Measurements from ENCODE around the gene EIF2B2.
"Not testable (repeated sequence)": the region's sequence is repeated elsewhere in the genome, so short reads cannot be mapped to it uniquely, and the experiment has no call there.

Gene EIF2B2

DNA sequence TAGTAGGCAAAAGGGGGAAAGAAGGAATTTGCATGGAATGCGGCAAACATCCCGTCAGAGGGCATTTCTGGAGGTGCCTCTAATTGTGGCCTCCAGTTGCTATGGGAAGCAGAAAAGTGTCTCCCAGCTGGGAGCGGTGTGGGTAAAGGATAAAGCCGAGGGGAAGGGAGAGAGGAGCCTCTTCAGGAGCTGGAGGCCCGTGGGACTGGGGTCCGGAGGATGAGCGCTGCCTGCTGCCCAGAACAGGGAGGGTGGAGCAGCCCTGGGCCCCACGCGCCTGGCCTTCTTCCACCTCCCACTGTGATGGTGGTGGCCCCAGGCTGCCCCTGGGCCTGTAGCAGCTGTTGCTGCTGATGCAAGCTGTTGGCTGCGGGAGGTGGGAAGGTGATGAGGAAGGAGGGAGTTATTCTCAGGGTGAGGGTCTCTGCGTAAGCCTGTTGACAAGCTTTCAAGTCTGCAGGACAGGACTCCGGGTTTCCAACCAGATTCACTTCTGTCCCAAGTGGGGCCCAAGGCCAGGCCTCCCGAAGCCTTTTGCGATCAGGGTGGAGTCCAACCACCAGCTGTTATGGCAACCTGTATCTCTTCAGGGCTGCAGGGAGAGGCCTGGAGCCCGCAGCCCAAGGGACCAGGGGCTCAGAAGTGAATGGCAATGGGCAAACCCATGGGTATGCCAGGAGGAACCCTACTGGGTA is 28.2 kb upstream of the EIF2B2 start:
- no peak for DNase-seq

DNA sequence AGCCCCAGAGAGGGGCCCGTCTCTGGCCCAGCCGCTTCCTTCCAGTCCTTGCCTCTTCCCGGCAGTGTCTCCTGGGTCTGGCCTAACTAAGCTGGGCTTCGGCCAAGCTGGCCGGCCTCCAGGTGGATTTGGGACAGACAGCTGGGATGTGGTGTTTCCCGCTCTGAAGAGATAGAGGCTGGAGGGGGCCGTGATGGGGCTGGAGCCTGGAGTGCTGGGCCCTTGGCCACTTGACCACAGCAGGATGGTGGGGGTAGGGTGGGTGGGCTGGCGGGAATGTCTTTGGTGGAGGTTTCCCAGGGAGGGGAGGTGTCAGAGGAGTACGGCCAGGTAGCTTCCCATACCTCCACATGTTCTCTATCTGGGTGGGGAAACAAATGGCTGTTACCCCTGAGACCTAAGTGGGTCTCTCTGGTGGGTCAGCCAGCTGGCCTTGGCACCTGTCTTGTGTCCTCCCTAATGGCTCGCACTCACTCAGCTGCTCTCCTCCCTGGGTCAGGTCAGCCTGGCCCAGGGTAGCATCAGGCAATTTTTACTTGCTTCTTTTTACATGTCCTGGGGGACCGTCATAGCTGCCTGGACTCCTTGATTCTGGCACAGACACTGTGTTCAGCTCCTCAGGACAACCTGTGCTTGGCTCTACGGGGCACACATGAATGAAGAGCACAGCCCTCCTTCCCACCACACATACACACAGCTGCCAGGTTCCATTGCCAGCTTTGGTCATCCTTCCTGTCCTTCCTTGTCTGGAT is 27.5 kb upstream of the EIF2B2 start:
- DNase-seq = no peak

DNA sequence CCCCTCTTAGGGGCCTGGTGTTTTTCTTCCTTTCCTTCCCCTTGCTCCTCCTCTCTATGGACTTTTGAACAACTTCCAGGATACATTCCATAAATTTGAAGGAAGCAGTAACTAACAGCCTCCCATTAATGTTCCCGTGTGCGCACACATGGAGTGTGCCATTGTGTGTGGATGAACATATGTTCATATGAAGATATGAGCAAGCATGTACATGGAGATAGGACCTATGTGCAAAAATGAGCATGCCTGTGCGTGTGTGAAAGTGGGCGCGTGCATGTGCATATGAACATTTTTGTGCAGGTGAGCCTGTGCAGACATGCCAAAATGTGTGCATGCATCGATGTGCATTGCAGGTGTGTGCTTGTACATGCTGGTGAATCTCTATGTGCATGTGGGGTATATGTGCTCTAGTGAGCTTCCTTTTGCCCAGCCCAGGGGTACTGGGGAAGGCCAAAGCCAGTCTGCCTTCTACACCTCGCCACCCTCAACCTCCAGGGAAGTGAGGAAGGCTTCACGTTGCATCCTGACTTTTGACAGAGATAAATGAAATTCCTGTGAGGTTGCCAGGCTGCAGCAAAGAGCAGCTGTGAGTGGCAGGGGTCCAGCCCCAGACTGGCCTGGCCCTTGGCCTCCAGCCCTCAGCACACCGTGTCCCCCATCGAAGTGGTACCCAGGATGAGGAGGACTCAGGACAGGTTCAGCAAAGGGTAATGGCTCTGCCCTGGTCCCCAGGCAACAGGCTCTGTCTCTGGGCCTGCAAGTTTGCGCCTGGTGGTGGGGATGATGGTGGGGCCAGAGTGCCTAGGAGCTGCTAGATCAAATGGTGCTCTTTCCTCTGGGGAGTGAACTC is 26.2 kb upstream of the EIF2B2 start:
- no peak for DNase-seq

DNA sequence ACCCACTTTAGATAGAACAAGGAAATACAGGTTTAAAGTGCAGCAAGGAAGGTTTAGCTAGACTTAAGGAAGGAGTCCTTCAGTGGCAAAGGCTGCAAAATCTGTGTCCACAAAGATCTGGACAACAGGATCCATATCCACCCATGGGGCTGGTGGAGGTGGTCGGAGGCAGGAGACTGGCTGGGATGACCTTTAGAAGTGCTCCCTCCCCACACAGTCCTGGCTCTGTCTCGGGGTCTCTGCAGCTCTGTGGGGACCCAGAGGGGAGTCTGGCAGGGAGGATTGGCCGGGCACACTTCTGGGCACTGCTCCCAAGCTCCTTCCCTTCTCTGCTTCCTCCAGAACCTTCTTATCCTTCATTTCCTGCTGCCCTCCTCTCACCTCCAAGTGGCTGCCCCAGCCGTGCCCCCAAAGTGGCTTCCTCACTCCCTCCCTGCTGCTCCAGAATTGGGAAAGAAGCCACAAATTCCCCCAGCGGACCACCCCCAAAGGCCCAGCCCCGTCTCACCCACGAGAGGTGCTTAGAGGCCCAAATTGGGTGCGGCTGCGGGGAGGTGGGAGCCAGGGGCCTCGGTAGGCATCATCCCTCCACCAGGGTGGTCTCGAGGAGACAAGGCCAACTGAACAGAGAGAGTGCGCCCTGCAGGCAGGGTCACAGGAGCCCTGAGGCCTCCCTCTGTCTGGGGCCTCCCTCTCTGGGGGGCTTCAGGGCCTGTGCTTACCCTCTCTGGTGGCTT is 25.4 kb upstream of the EIF2B2 start:
- no peak for DNase-seq

DNA sequence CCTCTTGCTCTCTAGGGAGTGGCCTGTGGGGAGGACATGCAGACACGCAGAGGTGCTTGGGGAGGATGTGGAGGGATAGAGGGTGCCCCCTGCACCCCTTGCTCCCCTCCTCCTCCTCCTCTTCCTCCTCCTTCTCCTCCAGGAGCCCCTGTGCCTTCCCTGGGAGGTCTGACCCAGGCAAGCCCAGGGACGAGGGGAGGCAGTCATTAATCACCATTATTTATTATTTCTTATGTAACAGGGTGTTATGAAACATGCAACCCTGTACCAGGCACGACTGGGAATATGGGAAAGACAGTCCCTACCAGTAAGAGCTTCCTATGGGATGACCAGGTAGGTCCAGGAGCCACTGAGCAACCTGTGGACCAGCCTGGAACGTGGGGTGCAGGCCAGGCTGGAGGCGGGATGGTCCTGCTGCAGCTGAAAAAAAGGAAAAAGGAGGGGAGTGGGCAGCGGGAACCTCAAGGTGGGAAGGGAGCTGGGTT is 24.8 kb upstream of the EIF2B2 start:
- DNase-seq = no peak

DNA sequence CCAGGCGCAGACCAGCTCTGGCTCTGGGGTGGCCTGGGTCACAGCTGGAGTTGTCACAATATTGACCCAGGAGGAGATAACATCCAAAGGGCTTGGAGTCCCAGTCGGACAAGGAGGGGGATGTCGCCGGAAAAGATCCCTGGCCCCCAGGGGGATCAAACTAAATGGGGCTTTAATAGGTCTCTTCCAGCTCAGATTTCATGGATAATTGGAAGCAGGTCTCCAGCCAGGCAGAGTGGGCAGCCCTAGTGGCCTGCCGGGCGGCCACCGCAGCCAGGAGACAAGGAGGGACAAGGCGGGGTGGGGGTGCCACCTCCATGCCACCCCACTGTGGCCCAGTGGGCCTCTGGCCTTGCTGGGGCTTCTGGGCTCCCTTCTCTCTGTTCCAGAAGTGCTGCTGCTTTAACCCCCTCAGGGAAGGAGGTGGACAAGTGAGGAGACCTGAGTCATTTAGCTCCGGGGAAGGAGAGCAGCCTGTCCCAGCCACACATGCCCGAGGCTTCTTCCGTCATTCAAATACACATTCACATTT is 24.2 kb upstream of the EIF2B2 start:
- DNase-seq = no peak

DNA sequence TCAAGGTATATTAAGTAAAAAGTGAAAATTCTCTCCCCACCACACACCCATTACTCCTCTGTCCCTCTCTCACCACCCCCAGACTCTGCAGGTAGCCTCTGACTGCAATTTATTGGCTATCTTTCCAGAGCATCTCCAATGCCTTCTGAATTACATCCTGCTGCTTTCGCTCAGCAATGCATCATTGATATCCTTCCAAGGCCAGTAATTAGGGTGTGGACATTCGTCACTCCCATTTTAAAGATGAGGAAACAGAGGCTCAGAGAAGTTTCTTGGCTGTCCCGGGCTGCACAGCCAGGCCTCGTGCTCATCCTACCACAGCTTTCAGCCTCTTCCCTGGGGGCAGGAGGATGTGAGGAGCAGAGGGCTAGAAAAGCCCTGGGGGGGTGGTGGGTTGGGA is 23.7 kb upstream of the EIF2B2 start:
- DNase-seq = no peak

DNA sequence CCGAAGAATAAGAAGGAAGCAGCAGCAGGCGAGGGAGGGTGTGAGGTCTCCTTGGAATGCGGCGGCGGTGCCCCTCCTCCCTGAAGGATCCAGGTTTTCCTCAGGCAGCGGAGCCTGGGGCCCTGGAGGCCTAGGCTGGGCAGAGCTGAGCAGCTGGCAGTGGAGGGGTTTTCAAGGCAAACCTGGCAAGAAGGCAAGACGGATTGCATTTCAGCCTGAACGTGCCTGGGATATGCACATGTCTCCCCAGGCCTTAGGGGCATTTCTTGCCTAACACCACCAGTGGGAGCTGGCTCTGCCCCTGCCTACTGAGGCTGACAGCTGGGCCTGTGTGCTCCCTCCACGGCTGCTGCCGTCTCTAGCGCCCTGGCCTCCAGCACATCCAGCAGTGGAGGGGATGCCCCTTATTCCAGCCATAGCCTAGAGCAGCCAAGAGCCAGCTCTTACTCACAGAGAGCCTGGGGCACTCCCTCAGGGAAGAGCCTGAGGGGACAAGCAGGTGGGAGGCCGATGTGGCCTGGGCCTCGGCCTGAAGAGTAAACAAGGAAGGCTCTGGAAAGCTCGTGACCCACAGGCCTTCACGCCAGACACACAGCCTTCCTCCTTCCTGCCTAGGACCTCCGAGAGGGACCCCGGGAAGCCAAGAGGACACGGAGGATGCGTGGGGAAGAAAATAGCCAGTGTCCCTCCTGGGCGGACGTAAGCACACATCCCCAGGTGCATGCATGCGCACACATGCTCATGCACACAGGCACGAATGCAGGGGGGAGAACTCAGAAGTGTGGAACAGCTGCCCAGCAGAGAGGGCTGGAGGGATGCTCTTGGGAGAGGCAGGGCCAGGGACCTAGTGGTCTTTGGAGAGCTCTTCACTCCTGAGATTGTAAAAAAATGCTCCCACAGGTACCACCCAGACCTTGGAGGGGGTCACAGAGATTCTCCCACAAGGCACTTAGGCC is 23.0 kb upstream of the EIF2B2 start:
- DNase-seq = no peak

DNA sequence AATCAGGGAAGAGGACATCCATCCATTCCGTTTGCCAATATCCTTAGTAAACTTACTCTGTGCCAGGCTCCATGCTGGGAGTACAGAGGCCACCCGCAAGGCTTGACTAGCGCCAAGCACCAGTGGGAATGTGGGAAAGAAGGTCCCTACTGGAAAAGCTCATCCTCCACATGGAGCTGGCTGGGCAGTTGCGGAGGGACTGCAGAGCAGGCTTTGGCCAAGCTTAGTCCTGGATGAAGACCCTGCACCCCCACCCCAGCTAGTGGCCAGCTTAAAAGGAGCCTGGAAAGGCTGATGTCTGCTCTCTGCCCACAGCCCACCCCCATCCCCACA is 22.4 kb upstream of the EIF2B2 start:
- no peak for DNase-seq

DNA sequence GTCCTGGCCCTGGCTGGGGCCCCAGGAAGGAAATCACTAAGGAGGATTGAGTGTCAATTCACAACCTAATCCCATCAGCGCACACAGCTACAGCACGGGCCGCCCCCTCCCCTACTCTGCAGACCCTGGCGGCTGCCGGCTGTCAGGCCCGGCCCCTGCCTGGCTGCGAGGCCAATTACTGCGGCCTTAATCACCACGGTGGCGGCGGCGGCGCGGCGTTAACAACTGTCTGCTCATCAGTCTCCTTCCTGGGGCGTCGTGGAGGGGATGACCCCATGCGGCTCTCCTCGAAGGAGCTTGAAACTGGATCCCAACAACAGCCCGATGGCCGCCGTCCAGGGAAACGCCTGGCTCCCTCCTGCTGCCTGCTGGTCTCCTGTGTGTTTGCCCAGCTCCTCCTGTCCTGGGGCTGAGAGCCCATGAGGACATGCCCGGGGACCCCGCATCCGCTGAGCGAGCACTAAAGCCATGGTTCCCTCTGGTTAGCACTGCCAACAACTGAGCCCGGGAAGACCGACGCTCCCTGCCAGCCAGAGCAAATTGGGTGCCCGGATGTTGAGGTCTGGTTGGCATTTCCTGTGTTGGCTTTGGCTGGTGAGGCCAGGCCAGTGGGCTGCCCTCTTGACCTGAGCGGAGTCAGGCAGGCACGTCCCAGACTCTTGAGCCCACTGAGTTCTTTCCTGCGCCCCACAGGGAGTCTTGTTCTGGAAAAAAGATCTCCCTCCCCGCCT is 21.8 kb upstream of the EIF2B2 start:
- DNase-seq = no peak

DNA sequence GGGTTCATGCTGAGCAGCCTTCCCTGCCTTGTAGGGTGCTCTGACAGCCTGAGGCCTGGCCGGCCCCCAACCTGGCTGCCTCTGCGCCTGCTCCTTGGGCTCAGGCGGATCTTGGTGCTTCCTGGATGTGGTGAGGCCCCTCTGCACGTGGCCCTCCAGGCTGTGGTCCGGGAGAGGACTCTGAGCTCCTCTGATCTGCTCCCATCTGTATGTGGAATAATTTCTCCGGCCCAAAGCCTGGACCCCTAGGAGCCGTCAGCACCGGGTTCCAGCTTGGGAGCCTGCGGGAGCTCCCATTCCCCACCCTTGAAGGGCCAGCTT is 21.3 kb upstream of the EIF2B2 start:
- no peak for DNase-seq

DNA sequence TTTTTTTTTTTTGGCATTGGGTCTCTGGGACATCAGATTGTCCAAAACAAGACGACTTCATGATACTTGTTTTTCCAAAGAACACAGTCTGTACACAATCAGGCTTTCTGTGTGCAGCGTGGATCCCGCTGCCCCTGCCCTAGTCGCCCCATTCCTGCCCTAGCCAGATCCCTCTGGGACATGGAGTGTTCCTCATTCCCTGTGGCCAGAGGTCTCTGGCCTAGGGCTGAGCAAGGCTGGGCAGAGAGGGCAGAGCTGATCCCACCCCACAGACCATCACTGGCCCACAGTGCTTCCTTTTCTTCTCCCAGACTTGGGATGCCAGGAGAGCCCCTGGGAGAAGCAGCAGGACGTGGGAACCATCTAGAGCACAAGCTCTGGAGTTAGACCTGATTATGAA is 20.9 kb upstream of the EIF2B2 start:
- DNase-seq = no peak

DNA sequence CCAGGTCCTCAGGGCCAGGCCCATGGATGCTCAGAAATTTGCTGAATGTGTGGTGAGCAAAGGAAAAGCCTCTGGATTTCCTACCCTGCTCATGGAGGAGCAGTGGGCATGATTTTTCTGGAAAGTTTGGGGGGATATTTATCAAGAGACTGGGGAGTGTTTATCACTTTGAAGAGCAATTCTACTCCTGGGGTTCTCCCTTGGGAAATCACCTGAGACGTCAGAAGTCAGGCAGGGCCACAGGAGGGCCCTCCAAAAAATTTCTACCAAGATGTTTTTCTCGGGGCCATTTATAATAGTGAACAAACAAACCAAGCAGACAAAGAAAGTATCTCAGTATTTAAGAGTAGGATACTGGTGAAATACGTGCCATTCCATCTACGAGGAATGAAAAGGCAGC is 20.1 kb upstream of the EIF2B2 start:
- DNase-seq = no peak

DNA sequence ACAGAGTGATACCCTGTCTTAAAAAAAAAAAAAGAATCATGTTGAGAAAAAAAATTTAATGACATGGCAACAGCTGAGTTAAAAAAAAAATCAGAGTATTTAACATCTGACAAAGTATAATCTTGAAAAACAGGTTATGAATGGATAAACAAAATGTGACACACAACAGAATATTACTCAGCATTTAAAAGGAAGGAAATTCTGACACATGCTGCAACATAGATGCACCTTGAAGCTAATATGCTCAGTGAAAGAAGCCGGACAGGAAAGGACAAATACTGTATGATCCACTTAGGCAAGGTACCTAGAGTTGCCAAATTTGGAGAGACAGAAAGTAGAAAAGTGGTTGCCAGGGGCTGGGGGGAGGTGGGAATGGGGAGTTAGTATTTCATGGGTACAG is 19.4 kb upstream of the EIF2B2 start:
- no peak for DNase-seq

DNA sequence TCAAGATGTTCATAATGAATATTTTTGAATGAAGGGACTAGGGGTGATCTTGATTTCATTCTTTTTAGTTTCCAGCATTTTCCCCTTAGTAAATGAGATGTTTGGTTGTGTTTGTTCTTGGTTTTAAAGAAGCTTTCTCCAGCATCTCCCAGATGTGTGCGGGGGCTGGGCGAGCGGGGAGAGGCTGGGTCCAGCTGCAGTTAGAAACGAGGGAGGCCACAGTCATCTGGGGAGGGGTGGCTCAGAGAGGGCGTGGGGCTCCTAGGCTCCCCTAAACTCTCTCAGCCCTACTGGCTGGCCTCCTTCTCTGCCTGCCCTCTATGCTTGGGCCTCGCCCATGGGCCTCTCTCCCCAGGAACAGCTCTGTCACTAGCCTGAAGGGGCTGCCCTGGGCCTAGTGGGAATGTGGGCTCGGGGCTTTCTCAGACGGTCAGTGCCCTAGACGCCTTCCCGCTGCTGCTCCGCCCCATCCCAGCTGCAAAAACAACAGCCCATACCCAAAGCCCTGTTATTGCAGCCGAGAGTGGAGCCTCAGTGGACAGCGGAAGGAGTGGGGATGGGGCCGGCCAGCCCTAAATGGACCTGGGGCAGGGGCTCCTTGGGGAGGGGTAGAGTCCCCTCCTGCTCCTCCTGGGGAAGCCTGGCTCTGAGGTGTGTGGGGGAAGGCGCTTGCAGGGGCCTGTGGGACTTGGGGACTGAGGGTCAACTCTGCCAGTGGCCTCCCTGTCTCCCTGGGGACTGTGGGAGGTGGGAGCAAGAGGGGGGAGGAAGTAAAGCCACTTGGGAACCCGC is 18.3 kb upstream of the EIF2B2 start:
- no peak for DNase-seq

DNA sequence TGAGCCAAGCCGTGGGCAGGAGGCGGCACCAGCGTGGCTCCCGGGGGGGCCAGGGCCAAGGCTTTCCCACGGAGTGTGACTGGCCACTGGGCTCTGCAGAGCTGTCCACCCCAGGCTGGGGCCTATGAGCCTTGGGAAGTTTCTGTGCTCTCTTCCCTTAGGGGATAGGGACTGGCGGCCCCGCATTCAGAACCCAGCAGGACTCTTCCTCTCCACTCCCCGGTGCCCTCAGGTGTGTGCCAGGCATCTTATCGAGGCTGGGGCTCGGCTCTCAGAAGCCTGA is 17.8 kb upstream of the EIF2B2 start:
- DNase-seq = no peak

DNA sequence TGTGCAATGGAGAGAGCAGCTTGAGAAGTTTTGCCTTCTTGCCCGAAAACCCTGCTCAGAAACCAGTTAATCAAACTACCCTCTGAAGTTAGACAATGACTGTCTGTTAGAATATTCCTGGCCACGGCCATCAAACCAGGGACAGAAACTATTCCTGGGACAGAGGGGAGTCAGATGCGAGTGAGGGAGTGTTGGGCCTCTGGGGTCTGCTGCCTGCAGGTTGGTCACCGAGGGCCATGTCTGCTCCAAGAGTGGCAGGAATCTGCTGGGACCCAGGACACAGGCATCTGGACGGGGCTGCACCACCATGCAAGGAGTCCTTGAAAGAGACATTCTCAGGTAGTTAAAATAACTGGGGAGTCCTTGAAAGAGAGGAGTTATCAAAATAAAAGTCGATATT is 16.9 kb upstream of the EIF2B2 start:
- no peak for DNase-seq

DNA sequence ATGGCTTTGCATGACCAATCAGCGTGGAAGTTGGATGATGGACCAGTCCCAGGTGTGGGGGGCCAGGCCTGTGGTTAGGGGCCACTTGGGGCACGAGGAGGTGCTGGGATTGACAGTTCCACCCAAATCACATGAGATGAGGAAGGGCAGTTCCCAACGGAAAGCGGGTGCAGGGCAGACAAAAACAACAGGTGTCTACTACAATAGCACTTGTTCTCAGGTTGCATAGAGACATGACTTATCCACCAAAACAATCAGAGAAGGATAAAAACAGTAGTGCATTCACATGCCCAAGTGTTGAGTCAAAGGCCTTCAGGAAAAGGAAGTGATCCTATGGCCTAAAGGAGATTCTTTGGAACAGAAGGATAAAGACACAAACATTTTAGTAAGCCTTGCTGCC is 14.6 kb upstream of the EIF2B2 start:
- DNase-seq = no peak

DNA sequence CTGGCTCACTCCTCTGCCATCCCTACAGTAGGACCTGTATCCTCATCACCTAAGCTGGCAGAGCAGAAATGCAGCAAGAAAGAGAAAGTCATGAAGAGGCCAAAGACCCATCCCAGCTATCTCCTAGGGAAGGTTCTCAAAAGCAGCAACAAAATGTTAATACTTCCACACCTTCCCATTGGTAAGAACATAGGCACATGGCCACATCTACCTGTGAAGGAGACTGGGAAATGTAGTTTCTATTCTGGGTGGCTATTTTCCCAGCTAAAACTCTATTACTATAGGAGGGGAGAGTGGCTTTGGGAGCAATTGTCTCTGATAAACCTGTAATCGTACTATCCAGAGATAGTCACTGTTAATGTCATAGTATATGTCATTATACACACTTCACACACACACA is 13.7 kb upstream of the EIF2B2 start:
- no peak for DNase-seq

DNA sequence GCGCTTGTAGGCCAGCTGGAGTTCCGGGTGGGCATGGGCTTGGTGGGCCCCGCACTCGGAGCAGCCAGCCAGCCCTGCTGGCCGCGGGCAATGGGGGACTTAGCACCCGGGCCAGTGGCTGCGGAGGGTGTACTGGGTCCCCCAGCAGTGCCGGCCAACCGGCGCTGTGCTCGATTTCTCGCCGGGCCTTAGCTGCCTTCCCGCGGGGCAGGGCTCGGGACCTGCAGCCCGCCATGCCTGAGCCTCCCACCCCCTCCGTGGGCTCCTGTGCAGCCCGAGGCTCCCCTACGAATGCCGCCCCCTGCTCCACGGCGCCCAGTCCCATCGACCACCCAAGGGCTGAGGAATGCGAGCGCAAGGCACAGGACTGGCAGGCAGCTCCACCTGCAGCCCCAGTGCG is 8.5 kb upstream of the EIF2B2 start:
- DNase-seq = not testable (repeated sequence)

DNA sequence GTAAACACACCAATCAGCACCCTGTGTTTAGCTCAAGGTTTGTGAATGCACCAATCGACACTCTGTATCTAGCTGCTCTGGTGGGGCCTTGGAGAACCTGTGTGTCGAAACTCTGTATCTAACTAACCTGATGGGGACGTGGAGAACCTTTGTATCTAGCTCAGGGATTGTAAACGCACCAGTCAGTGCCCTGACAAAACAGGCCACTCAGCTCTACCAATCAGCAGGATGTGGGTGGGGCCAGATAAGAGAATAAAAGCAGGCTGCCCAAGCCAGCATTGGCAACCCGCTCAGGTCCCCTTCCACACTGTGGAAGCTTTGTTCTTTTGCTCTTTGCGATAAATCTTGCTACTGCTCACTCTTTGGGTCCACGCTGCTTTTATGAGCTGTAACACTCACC is 6.9 kb upstream of the EIF2B2 start:
- DNase-seq = not testable (repeated sequence)
